ENCODE measurements around the gene SIVA1.

SIVA1 gene

DNA sequence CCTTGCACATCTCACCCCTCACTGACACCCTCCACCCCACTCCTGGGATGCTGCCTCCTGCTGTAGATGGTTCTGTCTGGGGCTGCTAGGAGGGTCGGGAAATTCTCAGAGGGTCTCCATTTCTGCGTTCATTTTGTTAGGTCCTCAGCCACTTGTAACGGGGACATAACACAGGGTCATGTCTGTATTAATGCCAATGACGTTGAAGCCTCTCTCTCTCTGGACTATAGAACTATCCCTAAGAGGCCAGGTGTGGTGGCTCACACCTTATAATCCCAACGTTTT is 14.6 kb downstream of the SIVA1 start:
- TF ChIP-seq, protein P1, sequence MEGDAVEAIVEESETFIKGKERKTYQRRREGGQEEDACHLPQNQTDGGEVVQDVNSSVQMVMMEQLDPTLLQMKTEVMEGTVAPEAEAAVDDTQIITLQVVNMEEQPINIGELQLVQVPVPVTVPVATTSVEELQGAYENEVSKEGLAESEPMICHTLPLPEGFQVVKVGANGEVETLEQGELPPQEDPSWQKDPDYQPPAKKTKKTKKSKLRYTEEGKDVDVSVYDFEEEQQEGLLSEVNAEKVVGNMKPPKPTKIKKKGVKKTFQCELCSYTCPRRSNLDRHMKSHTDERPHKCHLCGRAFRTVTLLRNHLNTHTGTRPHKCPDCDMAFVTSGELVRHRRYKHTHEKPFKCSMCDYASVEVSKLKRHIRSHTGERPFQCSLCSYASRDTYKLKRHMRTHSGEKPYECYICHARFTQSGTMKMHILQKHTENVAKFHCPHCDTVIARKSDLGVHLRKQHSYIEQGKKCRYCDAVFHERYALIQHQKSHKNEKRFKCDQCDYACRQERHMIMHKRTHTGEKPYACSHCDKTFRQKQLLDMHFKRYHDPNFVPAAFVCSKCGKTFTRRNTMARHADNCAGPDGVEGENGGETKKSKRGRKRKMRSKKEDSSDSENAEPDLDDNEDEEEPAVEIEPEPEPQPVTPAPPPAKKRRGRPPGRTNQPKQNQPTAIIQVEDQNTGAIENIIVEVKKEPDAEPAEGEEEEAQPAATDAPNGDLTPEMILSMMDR (IDR thresholded peaks at IDR 0.05; ENCODE audit: borderline replicate concordance, control extremely low read depth, extremely low read depth, insufficient read depth, missing control alignments), result no peak
- no peak for DNase-seq (ENCODE audit: low spot score)
- in situ Hi-C loops (cut with MboI; ENCODE audit: low sequenced_read_pairs, unreplicated experiment), result no loop called here

DNA sequence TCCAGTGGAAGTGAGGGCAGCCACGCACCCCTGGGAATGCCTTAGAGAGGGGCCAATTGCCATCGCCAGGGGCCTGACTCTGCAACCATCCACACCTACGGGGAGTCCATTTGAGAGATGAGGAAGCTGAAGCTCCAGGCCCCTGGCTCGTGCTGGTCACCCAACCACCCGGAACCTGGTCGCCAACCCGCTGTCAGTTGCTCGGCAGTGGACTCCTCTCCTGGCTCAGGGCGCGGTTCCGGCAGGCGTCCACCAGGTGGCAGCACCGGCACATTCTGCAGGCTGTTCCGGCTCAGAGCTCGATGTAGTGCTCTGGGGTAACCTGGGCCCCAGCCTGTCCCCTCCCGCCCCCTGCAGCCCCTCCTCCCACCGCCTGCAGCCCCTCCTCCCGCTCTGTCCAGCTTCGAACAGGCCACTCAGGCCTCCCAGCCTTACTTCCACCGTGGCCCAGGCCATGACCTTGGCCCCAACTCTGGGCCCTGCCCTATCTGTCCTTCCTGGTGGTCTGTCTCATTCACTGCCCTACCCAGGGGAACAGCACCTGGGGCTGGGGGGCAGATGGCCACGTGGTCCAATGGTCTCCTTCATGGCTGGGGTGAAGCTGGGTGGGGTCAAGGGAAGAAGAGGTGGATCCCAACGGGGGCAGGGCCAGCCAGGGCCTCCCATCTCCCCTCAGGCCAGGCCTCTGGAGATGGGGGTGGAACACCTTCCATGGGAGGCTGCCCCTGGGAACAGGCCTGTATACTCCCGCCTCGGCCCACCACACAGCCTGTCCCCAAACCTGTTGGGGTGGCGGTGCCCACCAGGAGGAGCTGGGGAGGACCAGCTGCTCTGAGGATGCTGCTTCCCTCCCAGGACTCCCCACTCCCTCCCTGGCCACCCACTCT is 15.7 kb downstream of the SIVA1 start:
- in situ Hi-C loops (cut with MboI; ENCODE audit: low sequenced_read_pairs, unreplicated experiment), result no loop called here
- TF ChIP-seq, protein P1 (IDR thresholded peaks at IDR 0.05; ENCODE audit: borderline replicate concordance, control extremely low read depth, extremely low read depth, insufficient read depth, missing control alignments), result peak; percentile 99
- DNase-seq (ENCODE audit: low spot score), result peak; percentile 94

DNA sequence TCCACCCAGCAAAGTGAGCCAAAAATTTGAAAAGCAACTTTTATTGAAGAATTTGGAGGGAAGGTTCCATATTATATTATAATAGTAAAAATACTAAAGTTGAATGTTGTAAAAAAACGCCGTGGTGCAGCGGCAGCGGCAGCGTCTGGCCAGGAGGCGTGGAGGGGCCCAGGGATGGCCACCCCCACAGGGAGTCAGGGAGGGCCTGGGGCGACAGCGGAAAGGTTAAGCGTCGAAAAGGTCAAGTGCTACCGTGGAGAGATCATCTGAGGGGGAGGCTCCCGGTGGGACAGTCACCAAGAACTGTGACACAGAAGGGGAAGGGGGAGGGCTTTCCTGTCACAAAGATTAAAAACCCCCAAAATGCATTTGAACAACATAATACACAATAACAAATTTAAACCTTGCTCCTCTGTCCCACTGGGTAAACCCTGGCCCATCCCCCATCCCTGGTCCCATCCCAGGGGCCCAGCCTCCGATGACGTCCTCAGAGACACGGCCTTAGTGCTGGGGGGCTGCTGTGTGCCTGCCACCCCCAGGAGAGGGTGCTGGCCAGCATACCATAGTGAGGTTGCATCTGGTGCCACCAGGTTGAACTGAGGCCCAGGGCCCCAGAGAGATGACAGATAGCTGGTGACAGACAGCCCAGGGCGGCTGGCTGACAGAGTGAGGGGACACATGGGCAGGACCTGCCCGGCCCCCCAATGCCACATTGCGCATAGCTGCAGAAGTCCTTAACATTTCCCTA is 16.6 kb downstream of the SIVA1 start:
- DNase-seq (ENCODE audit: low spot score), result no peak
- TF ChIP-seq, protein P1 (IDR thresholded peaks at IDR 0.05; ENCODE audit: borderline replicate concordance, control extremely low read depth, extremely low read depth, insufficient read depth, missing control alignments), result no peak
- in situ Hi-C loops (cut with MboI; ENCODE audit: low sequenced_read_pairs, unreplicated experiment), result loop anchor here (5.0 kb wide), 1 partner anchor 58 kb away; no protein-coding TSS in a partner anchor

DNA sequence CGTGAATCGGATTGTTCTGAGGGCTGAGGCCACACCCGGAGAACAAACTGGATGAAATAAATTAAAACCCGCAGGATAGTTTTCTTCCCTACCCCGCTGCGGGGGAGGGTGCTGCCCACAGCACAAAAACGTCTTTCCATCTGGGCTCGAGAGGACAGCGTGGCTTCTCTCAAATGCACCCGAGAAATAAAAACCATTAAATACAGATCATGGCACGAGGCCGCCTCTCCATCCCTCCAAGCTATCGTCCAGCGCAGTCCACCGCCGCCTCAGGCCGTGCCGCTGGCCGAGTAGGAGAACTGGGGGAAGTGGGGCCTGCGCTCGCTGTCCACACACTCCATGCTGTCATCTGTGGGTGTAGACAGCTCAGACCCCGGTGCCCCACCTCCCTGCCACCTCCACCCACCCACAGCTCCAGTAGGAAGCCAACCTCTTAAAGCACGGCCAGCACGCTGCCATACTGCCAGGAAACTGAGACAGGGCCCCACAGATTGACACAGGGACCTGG is 17.2 kb downstream of the SIVA1 start:
- TF ChIP-seq, protein P1 (IDR thresholded peaks at IDR 0.05; ENCODE audit: borderline replicate concordance, control extremely low read depth, extremely low read depth, insufficient read depth, missing control alignments), result no peak
- in situ Hi-C loops (cut with MboI; ENCODE audit: low sequenced_read_pairs, unreplicated experiment), result loop anchor here (5.0 kb wide), 1 partner anchor 57 kb away; no protein-coding TSS in a partner anchor
- no peak for DNase-seq (ENCODE audit: low spot score)

DNA sequence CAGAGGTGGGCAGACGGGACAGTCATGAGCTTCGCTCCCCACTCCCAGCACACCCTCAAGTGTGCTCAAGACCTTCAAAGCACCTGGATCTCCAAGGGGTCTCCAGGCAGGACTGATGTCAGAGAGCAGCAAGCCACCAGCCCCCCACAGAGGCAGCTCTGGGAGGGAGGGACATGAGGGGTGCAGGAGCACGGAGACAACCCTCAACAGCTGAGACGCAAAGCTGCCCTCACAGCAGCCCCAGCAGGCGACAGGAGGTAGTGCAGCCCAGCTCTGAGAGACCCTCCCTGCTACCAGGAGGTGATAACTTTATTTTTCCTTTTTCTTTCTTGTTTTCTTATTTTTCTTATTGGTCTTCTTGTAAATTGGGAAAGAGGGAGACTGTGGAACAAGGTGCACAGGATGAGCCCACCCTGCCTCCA is 17.9 kb downstream of the SIVA1 start:
- TF ChIP-seq, protein P1 (IDR thresholded peaks at IDR 0.05; ENCODE audit: borderline replicate concordance, control extremely low read depth, extremely low read depth, insufficient read depth, missing control alignments), result peak; percentile 7
- DNase-seq (ENCODE audit: low spot score), result no peak
- in situ Hi-C loops (cut with MboI; ENCODE audit: low sequenced_read_pairs, unreplicated experiment), result loop anchor here (5.0 kb wide), 1 partner anchor 56 kb away; no protein-coding TSS in a partner anchor

DNA sequence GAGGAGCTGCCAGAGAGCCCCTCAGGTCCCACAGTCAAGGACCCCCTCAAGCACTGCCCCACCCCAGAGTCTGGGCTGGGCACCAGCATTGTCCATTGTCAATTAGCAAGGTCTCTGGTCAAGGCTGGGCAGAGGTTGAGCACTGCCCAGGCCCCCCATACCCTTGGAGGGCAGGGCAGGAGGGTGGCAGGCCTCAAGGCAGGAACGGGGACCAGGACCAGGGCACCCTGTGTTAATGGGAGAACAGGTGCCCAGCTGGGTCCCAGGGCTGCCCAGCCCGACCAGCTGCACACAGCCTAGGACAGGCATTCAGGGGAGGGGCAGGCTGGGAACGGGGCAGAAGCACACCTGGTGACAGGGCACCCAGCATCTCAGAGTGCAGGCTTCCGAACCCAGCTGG is 18.4 kb downstream of the SIVA1 start:
- TF ChIP-seq, protein P1 (IDR thresholded peaks at IDR 0.05; ENCODE audit: borderline replicate concordance, control extremely low read depth, extremely low read depth, insufficient read depth, missing control alignments), result no peak
- in situ Hi-C loops (cut with MboI; ENCODE audit: low sequenced_read_pairs, unreplicated experiment), result loop anchor here (5.0 kb wide), 1 partner anchor 56 kb away; no protein-coding TSS in a partner anchor
- DNase-seq (ENCODE audit: low spot score), result no peak
